Measurements from ENCODE around the gene VPS9D1.
"Not testable (repeated sequence)": the region's sequence is repeated elsewhere in the genome, so short reads cannot be mapped to it uniquely, and the experiment has no call there.

The VPS9D1 gene

DNA sequence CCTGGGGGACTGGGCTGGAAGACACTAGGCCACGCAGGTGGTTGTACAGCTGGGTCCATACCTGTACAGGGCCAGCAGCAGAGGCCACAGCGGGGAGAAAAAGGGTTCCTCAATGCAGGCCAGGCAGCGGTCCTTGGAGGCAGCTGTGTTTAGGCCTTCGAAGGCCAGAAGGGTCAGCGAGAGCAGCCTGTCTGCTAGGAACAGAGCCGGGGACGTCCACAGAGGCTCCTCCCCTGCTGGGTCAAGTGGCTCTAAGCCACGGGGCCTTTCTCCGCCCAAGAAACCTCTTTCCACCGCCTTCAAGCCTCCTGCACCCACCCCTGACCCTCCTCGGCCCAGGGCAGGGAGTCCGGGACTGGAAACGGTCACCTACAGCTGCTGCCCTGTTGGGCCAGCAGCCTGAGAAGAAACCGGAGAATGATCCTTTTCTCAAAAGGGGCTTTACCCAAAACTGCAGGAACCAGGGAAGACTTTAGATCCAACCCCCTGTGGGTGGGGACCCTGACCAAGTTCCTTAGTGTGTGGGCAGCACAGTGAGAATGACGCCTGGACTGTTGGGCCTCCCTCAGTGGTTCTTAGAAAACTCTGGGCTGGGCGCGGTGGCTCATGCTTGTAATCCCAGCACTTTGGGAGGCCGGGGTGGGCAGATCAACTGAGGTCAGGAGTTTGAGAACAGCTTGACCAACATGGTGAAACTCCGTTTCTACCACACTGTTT is 10.8 kb downstream of the VPS9D1 start:
- DNase-seq (ENCODE audit: low read depth in 2 of 2), result no peak

DNA sequence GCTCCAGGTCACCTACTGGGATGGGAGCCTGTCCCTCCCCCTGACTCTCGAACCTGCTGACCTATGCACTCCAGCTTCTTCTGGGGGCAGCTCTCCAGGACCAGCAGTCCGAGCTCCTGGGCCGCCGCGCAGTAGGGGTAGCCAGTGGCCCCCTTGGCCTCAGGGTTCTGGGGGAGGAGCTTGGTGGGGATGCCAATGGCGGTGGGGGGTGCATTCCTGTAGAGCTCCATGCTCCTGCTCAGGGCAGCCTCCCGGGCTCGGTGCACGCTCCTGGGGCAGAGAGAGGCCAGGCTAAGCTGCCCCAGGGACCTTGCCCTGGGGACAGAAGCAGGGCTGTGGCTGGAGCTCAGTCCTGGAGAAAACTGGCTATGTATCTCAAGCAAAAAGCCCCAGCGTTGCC is 11.5 kb downstream of the VPS9D1 start:
- DNase-seq (ENCODE audit: low read depth in 2 of 2), result no peak

DNA sequence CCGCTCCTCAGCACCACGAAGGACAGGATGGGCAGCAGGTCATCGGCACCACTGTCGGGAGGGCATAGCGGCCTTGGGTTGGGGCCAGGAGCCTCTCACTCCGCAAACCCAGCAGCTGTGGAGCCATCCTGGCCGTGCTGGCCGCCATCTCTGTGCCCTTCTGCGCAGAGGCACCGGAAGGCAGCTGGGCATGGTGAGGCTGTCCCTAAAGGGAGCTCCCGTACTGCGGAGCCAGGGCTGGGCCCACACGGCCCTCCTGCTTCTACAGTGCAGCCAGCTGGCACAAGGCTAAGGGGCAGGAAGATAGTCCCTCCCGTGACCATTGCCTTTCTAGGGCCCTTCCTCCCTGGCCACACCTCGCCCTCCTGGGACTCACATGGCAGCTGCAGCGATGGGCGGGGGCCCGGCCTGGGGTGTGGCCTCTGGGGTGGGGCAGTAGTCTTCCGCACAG is 12.2 kb downstream of the VPS9D1 start:
- no peak for DNase-seq (ENCODE audit: low read depth in 2 of 2)

DNA sequence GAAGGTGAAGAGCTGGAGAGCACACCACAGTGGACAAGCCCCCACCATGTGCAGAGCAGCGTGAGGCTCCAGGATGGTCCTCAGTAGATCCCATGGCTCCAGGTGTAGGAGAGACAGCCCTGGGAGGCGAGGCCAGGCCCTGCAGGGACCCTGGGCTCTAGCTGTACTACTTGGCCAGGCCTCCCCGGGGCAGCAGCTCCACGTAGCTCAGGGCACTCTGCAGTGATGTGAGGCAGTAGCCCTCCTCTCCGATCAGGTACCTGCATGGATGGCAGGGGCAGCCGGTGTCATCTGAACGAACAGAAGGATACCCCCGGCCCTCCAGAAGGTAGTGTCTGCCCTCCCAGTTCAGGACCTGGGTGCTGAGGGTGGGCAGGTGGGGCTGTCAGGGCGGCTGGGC is 13.0 kb downstream of the VPS9D1 start:
- no peak for DNase-seq (ENCODE audit: low read depth in 2 of 2)

DNA sequence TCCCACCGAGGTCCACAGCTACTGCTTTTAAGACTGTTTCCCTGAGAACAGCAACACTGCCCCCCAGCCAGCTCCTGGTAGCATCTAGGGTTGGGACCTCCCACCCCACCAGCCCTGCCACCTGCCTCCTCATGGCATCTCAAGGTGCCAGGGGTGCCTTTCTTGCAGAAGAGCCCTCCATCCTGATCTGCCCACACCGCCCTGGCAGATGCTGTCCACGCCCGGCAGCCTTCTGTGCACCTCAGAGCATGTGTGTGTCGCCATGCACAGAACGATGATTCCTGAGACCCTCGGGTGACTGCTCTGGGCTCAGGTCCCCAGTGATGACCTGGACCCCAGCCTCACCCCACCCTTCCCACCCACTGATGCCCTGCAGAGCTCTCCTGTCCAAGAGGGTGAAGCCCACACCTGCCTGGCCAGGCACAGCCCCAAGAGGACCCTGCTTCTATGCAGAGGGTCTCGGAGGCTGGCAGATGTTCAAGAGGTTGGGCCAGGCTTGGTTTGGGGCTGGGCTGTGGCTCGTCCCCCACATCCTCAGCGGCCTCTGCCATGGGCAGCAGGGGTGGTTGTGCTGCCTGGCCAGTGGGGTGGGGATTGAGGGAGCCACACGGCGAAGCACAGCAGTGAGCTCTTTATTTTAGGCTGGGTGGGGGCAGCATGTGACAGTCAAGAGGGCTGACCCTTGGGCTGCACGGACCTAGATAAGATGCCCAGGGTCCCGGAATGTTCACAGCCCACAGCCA is 14.0 kb downstream of the VPS9D1 start:
- no peak for DNase-seq (ENCODE audit: low read depth in 2 of 2)

DNA sequence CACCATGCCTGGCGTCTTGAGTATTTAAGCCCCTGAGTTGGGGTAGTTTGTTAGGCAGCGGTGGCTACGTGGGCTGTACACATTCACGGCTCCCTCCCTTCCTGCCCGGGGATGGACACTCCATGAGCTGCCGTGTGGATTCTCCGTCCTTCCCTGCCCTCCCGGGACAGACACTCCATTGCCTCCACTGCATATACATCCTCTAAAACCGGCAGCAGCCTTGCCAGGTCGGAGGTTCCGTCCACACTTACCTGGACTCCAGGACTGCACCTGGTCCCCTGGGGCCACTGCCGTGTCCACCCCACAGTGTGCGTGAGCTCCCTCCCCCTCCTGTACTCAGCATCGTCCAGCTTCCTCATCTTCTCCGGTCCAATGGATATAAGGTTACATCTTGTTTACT is 15.7 kb downstream of the VPS9D1 start:
- no peak for DNase-seq (ENCODE audit: low read depth in 2 of 2)

DNA sequence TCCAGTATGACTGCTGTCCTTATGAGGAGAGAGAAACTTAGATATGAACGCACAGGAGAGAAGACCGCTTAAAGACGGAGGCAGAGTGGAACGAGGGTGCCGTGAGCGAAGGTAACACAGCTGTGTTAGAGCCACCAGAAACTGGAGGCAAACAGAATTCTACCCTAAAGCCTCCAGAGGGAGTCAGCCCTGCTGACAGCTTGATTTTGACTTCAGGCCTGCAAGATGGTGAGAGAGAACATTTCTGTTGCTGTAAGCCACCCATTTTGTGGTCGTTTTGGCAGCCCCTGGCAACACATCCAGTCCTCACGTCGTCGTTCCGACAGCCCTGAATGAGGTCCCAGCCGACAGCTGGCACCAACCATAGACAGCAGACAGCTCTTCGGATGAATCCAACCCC is 16.4 kb downstream of the VPS9D1 start:
- DNase-seq (ENCODE audit: low read depth in 2 of 2), result no peak

DNA sequence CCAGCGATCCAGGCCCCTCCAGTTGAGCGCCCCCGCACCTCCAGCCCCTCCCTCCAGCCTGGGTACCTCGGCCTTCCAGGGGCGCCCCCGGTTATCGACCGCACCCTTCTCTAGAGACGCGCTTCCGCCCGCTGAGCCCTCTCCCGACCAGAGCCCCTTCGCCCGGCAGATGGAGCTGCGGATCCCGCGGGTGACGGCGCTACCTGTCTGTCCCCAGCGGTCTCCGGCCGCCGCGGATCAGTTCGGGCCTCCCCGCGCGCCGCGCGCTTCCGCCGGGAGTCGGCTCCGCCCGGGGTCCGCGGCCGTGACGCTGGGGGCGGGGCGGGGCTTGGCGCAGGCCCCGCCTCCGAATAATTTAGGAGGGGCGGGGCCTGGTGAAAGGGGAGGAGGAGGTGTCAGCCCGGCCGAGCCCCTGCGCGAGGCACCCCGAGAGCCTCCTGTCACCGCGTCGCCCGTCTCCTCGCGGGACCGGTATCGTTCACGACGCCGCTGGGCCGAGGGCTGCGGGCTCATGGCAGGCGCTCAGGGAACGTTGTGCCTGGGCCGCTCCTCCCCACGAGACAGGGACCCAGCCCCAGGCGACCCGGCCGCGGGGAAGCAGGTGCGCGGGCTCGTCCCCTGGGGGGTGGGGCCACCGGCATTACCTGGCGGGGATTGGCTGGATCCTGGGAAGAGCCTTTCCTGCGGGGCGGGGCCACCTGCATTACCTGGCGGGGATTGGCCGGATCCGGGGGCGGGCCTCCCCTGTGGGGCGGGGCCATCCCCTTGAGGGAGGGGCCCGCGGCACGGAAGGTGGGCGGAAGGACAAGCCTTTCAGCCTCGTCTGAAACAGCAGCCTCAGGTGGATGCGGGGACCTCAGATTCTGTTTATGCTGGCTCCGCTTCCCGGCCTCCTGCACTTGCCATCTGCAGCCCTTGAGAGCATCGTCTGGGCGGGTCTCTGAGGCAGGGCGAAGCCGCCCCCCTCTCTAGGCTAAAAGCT is 19.0 kb downstream of the VPS9D1 start, which contains the start of gene SPATA2L:
TSS of gene SPATA2L (minus strand) at position 281 of the 982 bp plus-strand sequence. CDS start 473 bp downstream, outside the sequence.
- DNase-seq (ENCODE audit: low read depth in 2 of 2), result peak; percentile 93 to 94

DNA sequence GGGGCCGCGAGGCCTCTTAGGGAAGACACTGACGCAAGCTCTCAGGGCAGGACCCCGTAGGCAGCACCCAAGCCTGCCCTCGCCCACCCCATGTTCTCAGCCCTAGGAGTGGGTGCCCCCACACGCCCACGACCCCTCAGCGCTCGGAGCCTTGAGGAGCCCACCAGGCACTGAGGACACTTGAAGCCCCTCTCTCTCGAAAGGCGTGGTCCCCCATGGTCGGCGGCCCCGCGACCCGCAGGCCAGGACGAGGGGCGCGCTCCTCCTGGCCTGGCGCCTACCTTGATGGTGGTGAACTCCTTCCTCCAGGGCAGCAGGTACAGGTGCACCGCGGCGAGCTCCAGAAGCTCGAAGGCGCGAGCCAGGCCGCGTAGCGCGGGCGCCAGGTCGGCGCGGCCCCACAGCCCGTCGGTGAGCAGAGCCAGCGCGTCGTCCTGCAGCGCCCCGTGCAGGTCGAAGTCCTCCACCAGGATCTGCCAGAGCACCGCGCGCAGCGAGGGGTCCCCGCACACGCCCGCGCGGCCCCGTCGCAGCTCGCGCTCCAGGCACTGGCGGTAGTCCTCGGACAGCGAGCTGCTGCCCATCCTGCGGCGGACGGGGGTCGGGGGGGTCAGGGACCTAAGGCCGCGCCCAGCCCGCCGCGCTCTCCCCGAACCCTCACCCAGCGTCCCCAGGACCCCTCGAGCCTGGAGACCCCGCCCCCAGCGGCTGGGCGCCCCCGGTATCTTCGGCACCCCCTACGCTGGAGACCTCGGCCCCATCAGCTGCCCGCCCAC is 19.9 kb downstream of the VPS9D1 start:
- peak in 1 of 2 donors; percentile 13 for DNase-seq (ENCODE audit: low read depth in 2 of 2)

DNA sequence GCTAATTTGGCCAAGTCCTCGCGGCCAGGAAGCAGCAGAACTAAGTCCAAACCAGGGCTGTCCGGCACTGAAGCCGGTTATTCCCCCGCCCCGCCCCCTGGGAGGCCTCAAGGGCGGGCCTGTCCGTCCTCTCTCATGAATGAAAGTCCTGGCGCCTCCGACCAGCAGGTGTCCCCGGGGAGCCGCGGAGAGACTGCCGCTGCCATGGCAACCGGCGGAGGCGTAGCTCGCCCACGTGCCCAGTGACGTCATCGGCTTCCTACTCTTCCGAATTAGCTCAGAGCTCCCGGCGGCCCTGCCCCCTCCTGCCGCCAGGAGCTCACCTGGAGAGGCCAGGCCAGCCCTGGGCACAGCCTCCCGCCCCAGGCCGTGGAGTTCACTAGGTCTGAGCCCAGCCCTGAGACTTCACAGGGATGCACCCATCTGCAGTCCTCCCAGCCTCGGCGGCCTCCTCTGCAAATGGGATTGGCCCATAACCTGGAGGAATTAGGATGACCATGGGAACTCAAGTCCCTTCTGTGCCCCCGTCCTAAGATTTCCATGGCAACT is 20.5 kb downstream of the VPS9D1 start:
- DNase-seq (ENCODE audit: low read depth in 2 of 2), result peak; percentile 90 to 94

DNA sequence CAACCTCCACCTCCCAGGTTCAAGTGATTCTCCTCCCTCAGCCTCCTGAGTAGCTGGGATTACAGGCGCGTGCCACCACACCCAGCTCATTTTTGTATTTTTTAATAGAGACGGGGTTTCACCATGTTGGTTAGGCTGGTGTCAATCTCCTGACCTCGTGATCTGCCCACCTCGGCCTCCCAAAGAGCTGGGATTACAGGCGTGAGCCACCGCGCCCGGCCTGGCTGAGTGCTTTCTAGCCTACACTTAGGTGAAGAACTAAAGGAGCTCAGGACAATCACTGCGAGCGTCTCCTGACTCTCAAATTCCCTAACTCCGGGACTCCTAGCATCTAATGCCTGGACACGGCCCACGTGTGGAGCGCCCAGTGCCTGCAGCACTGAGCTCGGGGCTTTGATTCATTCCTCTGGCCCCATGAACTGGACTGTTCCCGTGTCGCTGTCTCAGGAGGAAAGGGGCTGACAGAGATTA is 21.0 kb downstream of the VPS9D1 start:
- not testable (repeated sequence) for DNase-seq (ENCODE audit: low read depth in 2 of 2)

DNA sequence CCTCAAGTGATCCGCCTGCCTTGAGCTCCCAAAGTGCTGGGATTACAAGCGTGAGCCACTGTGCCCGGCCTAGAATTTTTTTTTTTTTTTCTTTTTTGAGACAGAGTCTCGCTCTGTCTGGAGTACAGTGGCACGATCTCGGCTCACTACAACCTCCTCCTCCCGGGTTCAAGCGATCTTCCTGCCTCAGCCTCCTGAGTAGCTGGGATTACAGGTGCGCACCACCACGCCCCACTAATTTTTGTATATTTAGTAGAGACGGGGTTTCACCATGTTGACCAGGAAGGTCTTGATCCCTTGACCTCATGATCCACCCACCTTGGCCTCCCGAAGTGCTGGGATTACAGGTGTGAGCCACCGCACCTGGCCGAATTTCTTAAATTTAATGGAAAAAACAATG is 22.0 kb downstream of the VPS9D1 start:
- DNase-seq (ENCODE audit: low read depth in 2 of 2), result not testable (repeated sequence)

DNA sequence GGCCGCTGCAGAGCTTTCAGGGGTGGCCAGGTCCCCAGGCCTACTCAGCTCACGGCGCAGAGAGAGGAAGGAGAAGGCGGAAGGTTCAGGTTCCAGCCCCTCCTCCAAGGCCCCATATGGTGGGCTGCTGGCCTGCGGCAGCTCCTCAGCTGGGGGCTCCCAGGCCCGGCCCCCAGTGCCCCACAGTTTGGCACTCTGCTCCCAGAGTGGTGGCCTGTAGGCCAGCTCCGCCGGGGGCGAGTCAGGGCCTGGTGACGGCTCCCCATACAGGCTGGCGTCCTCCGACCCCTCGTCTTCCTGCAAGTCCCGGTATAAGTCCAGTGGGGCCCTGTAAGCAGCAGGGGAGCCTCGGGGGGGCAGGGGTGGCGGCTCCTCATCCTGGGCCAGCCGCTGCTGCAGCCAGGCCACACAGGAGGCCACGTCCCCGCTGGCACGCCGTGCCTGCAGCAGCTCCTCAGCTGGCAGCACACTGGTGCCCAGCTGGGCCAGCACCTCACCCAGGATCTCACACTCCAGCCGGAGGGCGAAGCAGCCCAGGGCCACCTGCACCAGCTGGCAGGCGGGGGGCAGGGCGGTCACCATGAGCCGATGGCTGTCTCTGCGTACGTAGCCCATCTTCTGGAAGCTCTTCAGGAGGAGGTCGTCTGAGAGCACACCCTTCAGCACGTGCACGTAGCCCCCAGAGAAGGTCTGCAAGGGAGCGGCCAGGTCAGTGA is 22.9 kb downstream of the VPS9D1 start:
- DNase-seq (ENCODE audit: low read depth in 2 of 2), result no peak

DNA sequence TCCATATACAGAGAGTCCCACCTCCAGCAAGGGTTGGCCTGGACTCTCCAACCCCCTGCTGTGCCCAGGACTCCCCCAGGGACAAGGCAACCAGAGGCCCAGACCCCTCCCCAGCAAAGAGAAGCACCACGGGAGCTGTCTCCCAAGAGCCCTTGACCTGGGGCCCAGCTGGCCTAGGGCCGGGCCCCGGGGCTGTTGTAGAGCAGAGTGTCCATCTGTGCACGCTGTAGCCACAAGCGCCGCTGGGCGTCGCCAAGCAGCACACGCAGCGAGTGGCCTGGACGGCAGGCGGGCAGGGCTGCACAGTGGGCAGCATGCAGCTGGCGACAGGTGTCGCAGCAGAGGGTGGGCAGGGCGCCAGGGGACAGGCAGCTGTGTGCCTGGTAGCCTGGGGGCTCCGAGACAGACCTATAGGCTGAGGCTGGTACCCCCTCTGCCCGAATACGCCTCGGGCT is 23.5 kb downstream of the VPS9D1 start:
- no peak for DNase-seq (ENCODE audit: low read depth in 2 of 2)

DNA sequence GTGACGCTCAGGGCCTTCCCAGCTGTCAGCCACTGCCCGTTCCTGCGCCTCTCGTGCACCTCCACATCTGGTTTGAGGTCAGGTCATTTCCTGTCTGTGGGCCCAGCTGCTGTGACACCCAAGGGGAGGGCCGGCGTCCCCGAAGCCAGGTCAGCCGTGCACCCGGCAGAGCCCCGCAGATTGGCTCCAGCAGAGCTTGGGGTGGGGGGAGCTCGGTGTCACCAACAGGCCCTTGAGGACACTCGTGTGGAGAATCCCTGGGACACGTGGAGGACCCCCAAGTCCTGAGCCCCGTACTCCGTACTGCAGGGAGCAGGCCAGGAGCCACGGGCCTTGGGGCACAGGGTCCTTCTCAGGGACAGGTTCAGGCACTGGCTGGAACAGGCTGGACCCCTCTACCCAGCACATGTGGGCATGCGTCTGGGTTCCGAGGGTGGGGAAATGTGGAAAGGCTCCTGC is 24.0 kb downstream of the VPS9D1 start:
- DNase-seq (ENCODE audit: low read depth in 2 of 2), result no peak

DNA sequence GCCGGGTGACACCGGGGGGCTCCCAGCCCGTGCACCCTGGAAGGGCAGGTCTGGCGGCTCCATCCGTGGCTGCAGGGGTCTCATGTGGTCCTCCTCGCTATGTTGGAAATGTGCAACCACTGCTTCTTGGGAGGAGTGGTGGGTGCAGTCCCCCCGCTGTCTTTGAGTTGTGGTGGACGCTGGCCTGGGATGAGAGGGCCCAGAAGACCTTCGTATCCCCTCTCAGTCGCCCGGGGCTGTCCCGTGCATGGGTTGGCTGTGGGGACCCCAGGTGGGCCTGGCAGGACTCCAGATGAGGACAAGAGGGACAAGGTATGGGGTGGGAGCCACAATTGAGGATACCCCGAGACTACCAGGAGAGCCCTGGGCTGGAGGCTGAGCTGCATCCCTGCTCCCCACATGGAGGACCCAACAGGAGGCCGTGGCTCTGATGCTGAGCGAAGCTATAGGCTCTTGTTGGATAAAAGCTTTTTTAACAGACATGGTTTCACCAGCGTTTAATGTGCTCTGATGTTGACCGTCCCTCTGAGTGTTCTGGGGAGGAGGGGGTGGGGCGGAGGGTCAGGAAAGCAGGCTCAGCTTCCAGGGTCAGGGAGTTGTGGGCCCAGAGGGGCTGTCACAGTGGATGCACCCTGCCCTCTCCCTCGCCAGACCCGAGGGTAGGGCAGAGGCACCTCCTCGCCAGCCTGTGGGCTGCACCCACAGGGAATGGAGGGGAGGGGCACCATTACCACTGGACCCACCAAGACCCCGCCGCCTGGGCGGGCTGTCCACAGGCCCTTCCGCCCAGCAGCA is 24.6 kb downstream of the VPS9D1 start:
- no peak for DNase-seq (ENCODE audit: low read depth in 2 of 2)

DNA sequence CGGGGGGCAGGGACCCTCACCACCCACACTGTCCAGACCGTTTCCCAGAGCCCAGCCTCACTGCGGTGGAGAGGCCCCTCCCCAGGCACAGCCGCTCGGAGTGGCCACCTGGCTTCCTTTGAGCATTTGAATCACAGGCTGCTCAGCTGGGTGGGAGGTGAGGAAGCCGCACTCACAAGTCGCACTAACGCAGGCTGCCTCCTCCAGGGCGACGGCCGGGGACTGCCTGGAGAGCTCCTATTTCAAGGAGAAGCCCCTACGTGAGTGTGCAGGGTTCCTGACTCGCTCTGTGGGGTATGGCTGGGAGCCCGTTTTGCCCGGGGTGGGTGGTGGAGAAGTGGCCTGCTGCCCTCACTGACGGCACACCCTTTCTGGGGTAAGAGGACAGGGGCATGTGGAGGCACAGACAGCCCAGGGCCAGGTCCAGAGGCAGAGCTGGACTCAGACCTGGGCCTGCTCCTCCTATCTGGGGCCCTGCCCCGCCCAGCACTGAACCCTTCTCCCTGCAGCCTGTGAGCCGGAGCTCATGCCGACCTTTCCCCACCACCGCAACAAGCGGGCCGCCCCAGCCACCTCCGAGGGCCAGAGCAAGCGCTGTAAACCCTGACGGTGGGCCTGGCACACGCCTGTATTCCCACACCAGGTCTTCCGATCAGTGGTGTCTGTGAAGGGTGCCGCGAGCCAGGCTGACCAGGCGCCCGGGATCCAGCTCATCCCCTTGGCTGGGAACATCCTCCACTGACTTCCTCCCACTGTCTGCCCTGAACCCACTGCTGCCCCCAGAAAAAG is 25.4 kb downstream of the VPS9D1 start:
- no peak for DNase-seq (ENCODE audit: low read depth in 2 of 2)

DNA sequence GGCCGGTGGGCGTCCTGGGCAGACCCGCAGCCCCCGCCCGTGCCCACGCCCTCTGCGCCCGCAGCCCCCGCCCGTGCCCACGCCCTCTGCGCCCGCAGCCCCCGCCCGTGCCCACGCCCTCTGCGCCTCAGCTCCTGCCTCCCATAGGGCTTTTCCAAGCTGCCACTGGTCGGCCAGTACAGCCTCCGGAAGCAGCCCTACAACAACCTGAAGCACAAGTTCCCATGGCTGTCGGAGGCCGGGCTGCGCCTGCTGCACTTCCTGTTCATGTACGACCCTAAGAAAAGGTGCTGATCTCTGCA is 26.0 kb downstream of the VPS9D1 start:
- not testable (repeated sequence) for DNase-seq (ENCODE audit: low read depth in 2 of 2)

Data from stimulated activated CD8-positive, alpha-beta memory T cell treated with anti-CD3 and anti-CD28 coated beads, Interleukin-7, amount 100 ng/mL, for 1 hour (primary cell).